GM12878 (cell line): Measurements from ENCODE around the gene VLDLR. TPM values are rescaled to one million over a fixed set of nuclear protein-coding genes. Genes with fewer than 3 reads are reported as not detected.

ENCODE experiments used
- GATAD2B ChIP-seq: fragments of 450-650 bp; conservative IDR thresholded peaks from 2 replicates; pipeline ENCODE4 v1.6.1; 2017; ENCODE audit warnings: low read depth, mild to moderate bottlenecking, moderate library complexity
- LARP7 ChIP-seq: fragments of 450-650 bp; IDR thresholded peaks from 2 replicates; pipeline ENCODE4 v1.6.1; 2017; ENCODE audit warnings: mild to moderate bottlenecking
- PML ChIP-seq: IDR thresholded peaks from 2 replicates; pipeline ENCODE4 v1.6.1; 2012; ENCODE audit warnings: low read length, inconsistent platforms
- SIN3A ChIP-seq: IDR thresholded peaks from 2 replicates; pipeline ENCODE4 v1.6.1; 2012; ENCODE audit warnings: low read depth, low read length, improper control_type of control experiment
- SREBF1 ChIP-seq: IDR thresholded peaks from 2 replicates; pipeline ENCODE4 v1.6.1; 2012; ENCODE audit warnings: mild to moderate bottlenecking, low read length
- polyA plus RNA-seq, 11 experiments: library from polyadenylated mRNA; depleted of rRNA in 4 of 11; unstranded in 6 of 11; stranded (reverse) in 5 of 11; fragments of >200 nt; fragmentation: Nextera tagmentation in 4 of 11; fragmentation: Illumina TruSeq in 1 of 11; extraction: Ambion mirVana in 4 of 11; extraction: Trizol in 1 of 11; gene quantifications; 1 replicate in 1 of 11; 2 replicates in 10 of 11; pipeline versions ENCODE4 v1.2.1 to v1.2.3, GENCODE V29; 2011 to 2016; ENCODE audit warnings: inconsistent platforms in 2 of 11, missing spikeins in 2 of 11, low read depth in 1 of 11
- total RNA-seq, 4 experiments: library from RNA; depleted of rRNA in 3 of 4; stranded (reverse); fragments of >200 nt in 3 of 4; fragmentation: Illumina TruSeq in 1 of 4; extraction: Trizol in 1 of 4; gene quantifications; 2 replicates each; pipeline versions ENCODE4 v1.2.1 to v1.2.3, GENCODE V29; 2013 to 2021
- TF ChIP-seq, protein P1 (sequence below): fragments of 450-650 bp; IDR thresholded peaks from 2 replicates; pipeline ENCODE4 v1.6.1; 2016; ENCODE audit warnings: mild to moderate bottlenecking, moderate library complexity, borderline replicate concordance
- TF ChIP-seq, protein P2 (sequence below), 3 experiments: IDR thresholded peaks in 2 of 3; conservative IDR thresholded peaks in 1 of 3; 2 replicates each; pipeline ENCODE4 v1.5.1; 2011; ENCODE audit warnings: low read depth in 3 of 3, low read length in 3 of 3, mild to moderate bottlenecking in 3 of 3, control low read depth in 2 of 3, moderate library complexity in 2 of 3, inconsistent platforms in 1 of 3, mixed read lengths in 1 of 3; ENCODE audit not compliant: control insufficient read depth in 2 of 3, insufficient read depth in 1 of 3; ENCODE audit errors: extremely low read depth in 1 of 3

The VLDLR gene
- total and polyA plus RNA-seq, 10 of the 15 experiments (the other 5 are each of a cell fraction or from before 2014, with no cell fraction given), result 0.14 to 5.9 (median 0.57) TPM

DNA sequence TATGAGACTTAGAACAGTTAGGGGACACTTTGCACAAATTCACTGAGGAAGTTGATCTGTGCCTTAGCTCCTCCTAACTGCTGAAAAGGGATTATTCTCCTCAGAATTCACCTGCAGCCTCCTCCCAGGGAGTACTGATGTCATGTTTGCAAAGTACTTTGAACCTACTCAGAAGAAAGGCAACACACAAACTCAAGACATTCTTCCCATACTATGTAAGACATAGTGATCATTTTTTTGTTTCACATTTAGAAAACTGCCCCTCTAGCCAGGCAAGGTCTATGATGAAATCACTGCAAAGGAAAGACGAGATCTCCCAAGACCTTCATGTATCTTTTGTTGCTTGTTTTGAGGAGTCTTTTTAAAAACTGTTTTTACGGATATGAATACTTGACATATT lies 10.6 kb upstream of the VLDLR start (continued):
- TF ChIP-seq, protein P1, sequence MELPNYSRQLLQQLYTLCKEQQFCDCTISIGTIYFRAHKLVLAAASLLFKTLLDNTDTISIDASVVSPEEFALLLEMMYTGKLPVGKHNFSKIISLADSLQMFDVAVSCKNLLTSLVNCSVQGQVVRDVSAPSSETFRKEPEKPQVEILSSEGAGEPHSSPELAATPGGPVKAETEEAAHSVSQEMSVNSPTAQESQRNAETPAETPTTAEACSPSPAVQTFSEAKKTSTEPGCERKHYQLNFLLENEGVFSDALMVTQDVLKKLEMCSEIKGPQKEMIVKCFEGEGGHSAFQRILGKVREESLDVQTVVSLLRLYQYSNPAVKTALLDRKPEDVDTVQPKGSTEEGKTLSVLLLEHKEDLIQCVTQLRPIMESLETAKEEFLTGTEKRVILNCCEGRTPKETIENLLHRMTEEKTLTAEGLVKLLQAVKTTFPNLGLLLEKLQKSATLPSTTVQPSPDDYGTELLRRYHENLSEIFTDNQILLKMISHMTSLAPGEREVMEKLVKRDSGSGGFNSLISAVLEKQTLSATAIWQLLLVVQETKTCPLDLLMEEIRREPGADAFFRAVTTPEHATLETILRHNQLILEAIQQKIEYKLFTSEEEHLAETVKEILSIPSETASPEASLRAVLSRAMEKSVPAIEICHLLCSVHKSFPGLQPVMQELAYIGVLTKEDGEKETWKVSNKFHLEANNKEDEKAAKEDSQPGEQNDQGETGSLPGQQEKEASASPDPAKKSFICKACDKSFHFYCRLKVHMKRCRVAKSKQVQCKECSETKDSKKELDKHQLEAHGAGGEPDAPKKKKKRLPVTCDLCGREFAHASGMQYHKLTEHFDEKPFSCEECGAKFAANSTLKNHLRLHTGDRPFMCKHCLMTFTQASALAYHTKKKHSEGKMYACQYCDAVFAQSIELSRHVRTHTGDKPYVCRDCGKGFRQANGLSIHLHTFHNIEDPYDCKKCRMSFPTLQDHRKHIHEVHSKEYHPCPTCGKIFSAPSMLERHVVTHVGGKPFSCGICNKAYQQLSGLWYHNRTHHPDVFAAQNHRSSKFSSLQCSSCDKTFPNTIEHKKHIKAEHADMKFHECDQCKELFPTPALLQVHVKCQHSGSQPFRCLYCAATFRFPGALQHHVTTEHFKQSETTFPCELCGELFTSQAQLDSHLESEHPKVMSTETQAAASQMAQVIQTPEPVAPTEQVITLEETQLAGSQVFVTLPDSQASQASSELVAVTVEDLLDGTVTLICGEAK, result no peak
- TF ChIP-seq, protein P2, sequence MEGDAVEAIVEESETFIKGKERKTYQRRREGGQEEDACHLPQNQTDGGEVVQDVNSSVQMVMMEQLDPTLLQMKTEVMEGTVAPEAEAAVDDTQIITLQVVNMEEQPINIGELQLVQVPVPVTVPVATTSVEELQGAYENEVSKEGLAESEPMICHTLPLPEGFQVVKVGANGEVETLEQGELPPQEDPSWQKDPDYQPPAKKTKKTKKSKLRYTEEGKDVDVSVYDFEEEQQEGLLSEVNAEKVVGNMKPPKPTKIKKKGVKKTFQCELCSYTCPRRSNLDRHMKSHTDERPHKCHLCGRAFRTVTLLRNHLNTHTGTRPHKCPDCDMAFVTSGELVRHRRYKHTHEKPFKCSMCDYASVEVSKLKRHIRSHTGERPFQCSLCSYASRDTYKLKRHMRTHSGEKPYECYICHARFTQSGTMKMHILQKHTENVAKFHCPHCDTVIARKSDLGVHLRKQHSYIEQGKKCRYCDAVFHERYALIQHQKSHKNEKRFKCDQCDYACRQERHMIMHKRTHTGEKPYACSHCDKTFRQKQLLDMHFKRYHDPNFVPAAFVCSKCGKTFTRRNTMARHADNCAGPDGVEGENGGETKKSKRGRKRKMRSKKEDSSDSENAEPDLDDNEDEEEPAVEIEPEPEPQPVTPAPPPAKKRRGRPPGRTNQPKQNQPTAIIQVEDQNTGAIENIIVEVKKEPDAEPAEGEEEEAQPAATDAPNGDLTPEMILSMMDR (IDR thresholded peaks at IDR 0.05 in 2 of 3, conservative IDR thresholded peaks at IDR 0.05 in 1 of 3; ENCODE audit: control insufficient read depth in 2 of 3, extremely low read depth in 1 of 3, insufficient read depth in 1 of 3, low read depth in 3 of 3, low read length in 3 of 3), result no peak
- TF ChIP-seq LARP7 (no peak), PML (no peak), SIN3A (no peak), GATAD2B (no peak), SREBF1 (no peak)
